NCI-H226 (cell line): ENCODE data around the gene PKP2.

Source experiments
- DNase-seq: peaks from one replicate; pipeline ENCODE4 v3.0.0-alpha.2; 2015

The PKP2 gene

GRCh38 chr12:32896432-32897280 lies at the start of gene PKP2:
PKP2 (minus strand) TSS chr12:32896777; CDS start chr12:32896731, 46 bp downstream.
- no peak for DNase-seq

GRCh38 chr12:32944195-32944594 lies 47.6 kb upstream of the PKP2 start:
- no peak for DNase-seq

GRCh38 chr12:32939801-32940200 lies 43.2 kb upstream of the PKP2 start:
- DNase-seq: no peak

- DNase-seq: no peak
These were observed 30.4 kb upstream of the PKP2 start for GRCh38 chr12:32926963-32927362.

GRCh38 chr12:32926356-32926755 lies 29.8 kb upstream of the PKP2 start:
- DNase-seq: peak; percentile 54

GRCh38 chr12:32922546-32923297 lies 26.1 kb upstream of the PKP2 start:
- no peak for DNase-seq

- DNase-seq: peak; percentile 78
These were observed 24.8 kb upstream of the PKP2 start for GRCh38 chr12:32921397-32921796.

- peak; percentile 41 for DNase-seq
These were observed 24.0 kb upstream of the PKP2 start for GRCh38 chr12:32920506-32921085.

GRCh38 chr12:32918890-32919801 lies 22.6 kb upstream of the PKP2 start:
- peak; percentile 90 for DNase-seq

GRCh38 chr12:32917094-32917611 lies 20.6 kb upstream of the PKP2 start:
- DNase-seq: peak; percentile 48

GRCh38 chr12:32907898-32908476 lies 11.4 kb upstream of the PKP2 start:
- no peak for DNase-seq

GRCh38 chr12:32907166-32907565 lies 10.6 kb upstream of the PKP2 start:
- DNase-seq: no peak

- DNase-seq: no peak
These were observed 10.0 kb upstream of the PKP2 start for GRCh38 chr12:32906399-32907165.

- no peak for DNase-seq
These were observed 7.2 kb upstream of the PKP2 start for GRCh38 chr12:32903763-32904162.

- DNase-seq: no peak
These were observed 6.7 kb upstream of the PKP2 start for GRCh38 chr12:32903318-32903717.

GRCh38 chr12:32902287-32902997 lies 5.9 kb upstream of the PKP2 start:
- DNase-seq: no peak

- DNase-seq: peak; percentile 80
These were observed 5.0 kb upstream of the PKP2 start for GRCh38 chr12:32901553-32901952.

GRCh38 chr12:32897687-32898573 lies 1.4 kb upstream of the PKP2 start:
- DNase-seq: no peak

- peak; percentile 86 for DNase-seq
These were observed 669 bp upstream of the PKP2 start for GRCh38 chr12:32897281-32897610.
